Left ventricle myocardium superior (tissue), 1 donor: ENCODE data around the gene SAFB2. TPM values are rescaled to one million over a fixed set of nuclear protein-coding genes. Genes with fewer than 3 reads are reported as not detected.

ENCODE experiments used
- ATAC-seq: fragments of 200-7000 bp; cut with Tn5 transposase; one replicate; pipeline ENCODE4 v1.9.1; 2020; ENCODE audit warnings: mild to moderate bottlenecking, moderate library complexity
- DNase-seq: peaks from one replicate; pipeline ENCODE4 v3.0.0-alpha.2; 2020
- intact Hi-C: fragments of 100-400 bp; cut with micrococcal nuclease; formaldehyde crosslinking; loops from one replicate; pipeline ENCODE4 v1.11.0; 2022
- total RNA-seq: library from RNA; stranded (reverse); fragmentation: NEBNext Ultra II Directional; extraction: Animal tissue kit (Norgen Biotek cat#: 25700); gene quantifications from one replicate; pipeline ENCODE4 v1.2.1, GENCODE V29; 2021
- donor health status: DM: no; HTN: yes; CAD: no; lungs with severe emphysema.

SAFB2 gene
- total RNA-seq, 1 donor from 2014 or later, result 45.9 TPM

GRCh38 chr19:5637971-5638370 lies 15.4 kb upstream of the SAFB2 start:
- intact Hi-C loops, result no loop called here
- ATAC-seq (no peak), DNase-seq (no peak)

GRCh38 chr19:5635427-5635826 lies 12.9 kb upstream of the SAFB2 start:
- DNase-seq, result no peak
- intact Hi-C loops, result no loop called here

GRCh38 chr19:5632657-5633056 lies 10.1 kb upstream of the SAFB2 start:
- ATAC-seq (no peak), DNase-seq (no peak)
- intact Hi-C loops, result no loop called here

More at GRCh38 chr19:5635427-5635826, 12.9 kb upstream of the SAFB2 start:
- ATAC-seq, result no peak

- ATAC-seq (no peak), DNase-seq (no peak)
- intact Hi-C loops, result no loop called here
Measured at GRCh38 chr19:5632241-5632612, 9.7 kb upstream of the SAFB2 start.

GRCh38 chr19:5631567-5632240 lies 9.1 kb upstream of the SAFB2 start:
- intact Hi-C loops, result no loop called here
- ATAC-seq, result peak; percentile 12
- DNase-seq, result no peak

GRCh38 chr19:5628919-5629481 lies 6.4 kb upstream of the SAFB2 start:
- no peak for ATAC-seq
- DNase-seq, result no peak
- intact Hi-C loops, result no loop called here

- DNase-seq (no peak), ATAC-seq (no peak)
- intact Hi-C loops, result no loop called here
Measured at GRCh38 chr19:5628461-5628860, 5.9 kb upstream of the SAFB2 start.

GRCh38 chr19:5627395-5627904 lies 4.9 kb upstream of the SAFB2 start:
- ATAC-seq, result no peak
- peak; percentile 59 for DNase-seq
- intact Hi-C loops, result no loop called here

GRCh38 chr19:5625641-5626040 lies 3.1 kb upstream of the SAFB2 start:
- no peak for ATAC-seq
- intact Hi-C loops, result no loop called here
- DNase-seq, result no peak

- DNase-seq (no peak), ATAC-seq (no peak)
- intact Hi-C loops, result no loop called here
Measured at GRCh38 chr19:5624741-5625278, 2.2 kb upstream of the SAFB2 start.

GRCh38 chr19:5624018-5624663 lies 1.6 kb upstream of the SAFB2 start:
- DNase-seq, result peak; percentile 69
- intact Hi-C loops, result no loop called here
- ATAC-seq, result no peak

- ATAC-seq (peak; percentile 6), DNase-seq (no peak)
- intact Hi-C loops, result no loop called here
Measured at GRCh38 chr19:5623397-5624017, 931 bp upstream of the SAFB2 start.

- intact Hi-C loops, result no loop called here
- ATAC-seq, result no peak
- DNase-seq, result no peak
Measured at GRCh38 chr19:5621945-5622464, 571 bp downstream of the SAFB2 start.

- ATAC-seq, result no peak
- intact Hi-C loops, result no loop called here
Measured at GRCh38 chr19:5621311-5621944, 1.1 kb downstream of the SAFB2 start.

GRCh38 chr19:5619946-5620345 lies 2.6 kb downstream of the SAFB2 start:
- DNase-seq (no peak), ATAC-seq (no peak)
- intact Hi-C loops, result no loop called here

More at GRCh38 chr19:5621311-5621944, 1.1 kb downstream of the SAFB2 start:
- DNase-seq, result peak; percentile 41

GRCh38 chr19:5618591-5618990 lies 4.0 kb downstream of the SAFB2 start:
- intact Hi-C loops, result no loop called here
- ATAC-seq (no peak), DNase-seq (no peak)

- ATAC-seq (no peak), DNase-seq (no peak)
- intact Hi-C loops, result no loop called here
Measured at GRCh38 chr19:5617080-5617479, 5.5 kb downstream of the SAFB2 start.

GRCh38 chr19:5615756-5616327 lies 6.7 kb downstream of the SAFB2 start:
- ATAC-seq (no peak), DNase-seq (no peak)
- intact Hi-C loops, result no loop called here
